NCI-H1417 (cell line): ENCODE results near the gene SCN4B.

Experiments
- DNase-seq, 3 experiments: peaks; one replicate each; lab custom pipeline; 2025; lab: John Stamatoyannopoulos, UW

Gene SCN4B

DNA sequence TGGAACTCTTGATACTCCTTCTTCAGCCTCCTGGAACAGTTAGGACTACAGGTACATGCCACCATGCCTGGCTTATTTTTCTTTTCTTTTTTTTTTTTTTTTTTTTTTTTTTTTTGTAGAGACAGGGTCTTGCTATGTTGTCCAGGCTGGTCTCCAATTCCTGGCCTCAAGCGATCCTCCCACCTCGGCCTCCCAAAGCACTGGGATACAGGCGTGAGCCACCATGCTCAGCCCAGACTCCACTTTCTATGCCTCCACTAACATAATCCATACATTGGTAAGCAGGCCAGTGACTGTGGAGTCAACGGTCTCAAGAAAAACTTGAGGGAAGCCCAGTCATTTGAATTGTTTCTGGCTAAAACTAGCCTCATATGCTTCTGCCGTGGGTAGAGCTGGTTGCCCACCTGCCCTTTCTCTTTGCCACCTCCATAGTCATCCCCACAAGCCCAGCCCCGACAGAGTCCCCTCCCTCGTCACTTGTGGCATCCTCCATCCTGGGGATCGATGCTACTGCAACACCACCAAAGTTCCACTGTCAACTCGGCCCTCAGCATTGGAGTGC, 21.5 kb upstream of the SCN4B start:
- no peak for DNase-seq

DNA sequence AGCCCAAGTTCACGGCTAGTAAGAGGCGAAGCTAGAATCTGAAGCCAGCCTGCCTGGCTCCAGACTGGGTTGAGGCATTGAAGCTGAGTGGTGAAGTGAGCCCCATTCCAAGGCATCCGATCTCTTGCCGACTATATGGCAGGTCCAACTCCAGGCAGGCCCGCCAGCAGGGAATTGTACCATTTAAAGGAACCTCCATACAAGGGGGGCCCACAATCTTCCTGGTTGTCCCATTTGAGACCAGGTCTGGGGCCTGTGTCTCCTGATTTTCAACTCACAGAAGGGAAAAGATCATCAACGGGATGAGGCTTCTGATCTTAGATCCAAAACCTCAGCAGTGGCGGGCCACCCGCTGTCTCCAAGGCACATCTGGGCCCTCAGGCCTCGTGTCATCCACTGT, 19.7 kb upstream of the SCN4B start:
- DNase-seq = no peak

DNA sequence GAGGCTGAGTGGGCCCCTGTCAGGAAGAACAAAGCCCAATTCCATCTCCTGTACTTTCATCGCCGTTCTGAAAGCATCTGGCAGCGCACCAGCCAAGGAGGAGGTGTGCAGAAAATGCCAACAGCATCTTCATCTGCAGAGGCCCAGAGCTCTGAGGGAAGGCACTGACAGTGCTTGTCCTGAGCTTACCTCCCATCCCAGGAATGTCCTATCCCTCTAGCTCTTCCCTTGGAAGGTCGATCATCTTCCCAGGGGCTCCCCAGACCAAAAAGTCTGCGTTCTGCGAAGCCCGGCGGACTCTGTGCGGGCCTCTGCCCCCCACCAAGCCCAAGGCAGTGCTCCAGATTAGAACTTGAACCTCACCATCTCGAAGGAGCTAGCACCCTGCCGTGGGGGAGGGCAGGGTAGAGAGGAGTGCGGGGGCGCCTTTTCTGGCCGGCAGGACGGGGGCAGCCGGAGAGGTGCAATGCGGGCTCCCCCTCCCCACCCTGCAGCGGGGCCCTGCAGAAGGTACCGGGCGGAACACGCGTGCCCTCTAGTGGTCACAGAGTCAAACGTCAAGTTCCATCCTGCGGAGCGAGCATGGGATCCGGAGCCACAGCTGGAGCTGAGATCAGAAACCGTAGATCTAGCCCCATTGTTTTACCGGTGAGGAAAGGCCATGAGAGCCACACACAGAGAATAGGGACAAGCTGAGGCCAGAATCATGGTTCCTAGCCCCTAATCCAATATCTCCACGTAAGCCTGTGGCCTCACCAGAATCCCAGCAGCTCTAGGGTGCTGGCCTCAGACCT, 18.8 kb upstream of the SCN4B start:
- DNase-seq = peak; percentile 71 to 91 (median 73)

DNA sequence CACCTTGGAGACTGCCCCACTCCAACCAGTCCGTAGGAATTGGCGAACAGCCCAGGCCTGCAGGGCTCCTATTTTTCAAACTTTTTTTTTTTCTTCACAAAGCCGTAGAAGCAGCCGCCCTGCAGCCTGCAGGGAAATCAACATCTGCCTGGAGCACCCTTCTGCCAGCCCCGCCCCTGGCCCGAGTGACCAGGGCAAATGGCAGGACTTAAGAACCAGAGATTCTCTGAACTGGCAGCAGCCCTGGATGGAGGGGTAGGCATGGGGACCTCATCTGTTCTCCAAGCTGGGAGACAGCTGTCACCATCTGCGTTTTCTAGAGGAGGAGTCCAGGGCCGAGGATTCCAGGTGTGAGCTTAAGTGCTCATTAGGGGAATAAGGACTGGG, 18.3 kb upstream of the SCN4B start:
- peak in 2 of 3 experiments; percentile 81 to 93 for DNase-seq

DNA sequence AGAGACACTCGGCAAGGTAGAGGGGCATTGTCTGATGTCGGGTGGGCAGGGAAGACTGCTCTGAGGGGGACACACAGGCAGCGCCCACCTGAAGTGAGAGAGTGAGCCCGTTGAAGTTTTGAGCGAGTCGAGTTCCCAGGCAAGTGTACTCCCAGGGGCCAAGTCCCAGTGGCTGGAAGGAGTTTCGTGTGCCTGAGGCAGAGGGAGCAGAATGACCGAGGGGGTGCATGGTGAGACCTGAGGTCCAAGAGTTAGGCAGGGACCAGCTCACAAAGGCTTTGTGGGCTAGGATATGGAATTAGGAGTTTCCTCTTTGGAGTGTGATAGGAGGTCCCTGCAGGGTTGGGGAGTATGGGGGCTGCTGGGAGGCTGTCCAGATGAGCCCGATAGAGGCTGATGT, 17.6 kb upstream of the SCN4B start:
- DNase-seq = no peak

DNA sequence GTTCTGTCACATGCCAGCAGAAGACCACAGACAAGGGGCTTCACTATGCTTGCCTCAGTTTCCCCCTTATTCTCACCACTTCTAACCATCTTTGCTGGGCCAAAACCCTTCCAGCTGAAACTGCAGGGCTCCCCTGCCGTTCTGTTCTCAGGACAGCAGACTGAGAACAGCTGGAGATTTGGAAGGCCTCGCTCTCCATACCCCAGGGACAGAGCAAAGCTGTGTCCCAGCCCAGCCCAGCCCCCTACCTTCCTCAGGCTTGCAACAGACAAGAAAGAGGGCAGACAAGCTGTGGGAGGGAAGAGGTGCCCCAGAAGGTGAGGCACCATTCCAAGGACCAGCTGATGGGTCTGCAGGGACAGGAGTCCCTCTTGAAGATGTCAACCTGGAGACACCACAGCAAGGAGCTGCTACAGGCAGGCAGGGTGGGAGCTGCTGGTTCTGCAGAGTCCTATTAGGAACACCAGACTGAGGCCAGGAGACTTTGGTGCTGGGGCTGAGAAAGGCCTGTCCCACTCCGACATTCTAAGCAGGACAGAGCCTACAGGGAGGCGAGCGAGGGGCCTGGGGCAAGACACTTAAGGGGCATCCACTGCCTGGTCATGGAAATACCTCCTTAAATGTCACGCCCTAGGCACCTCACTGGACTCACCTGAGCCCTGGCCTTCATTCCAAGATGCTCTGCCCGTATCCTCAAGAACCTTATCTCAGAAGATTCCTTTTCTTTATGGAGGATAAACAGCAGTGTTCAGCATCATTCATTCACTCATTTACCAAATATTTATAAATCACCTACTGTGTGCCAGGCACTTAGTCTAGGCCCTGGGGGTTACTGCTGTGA, 16.9 kb upstream of the SCN4B start:
- DNase-seq = no peak

DNA sequence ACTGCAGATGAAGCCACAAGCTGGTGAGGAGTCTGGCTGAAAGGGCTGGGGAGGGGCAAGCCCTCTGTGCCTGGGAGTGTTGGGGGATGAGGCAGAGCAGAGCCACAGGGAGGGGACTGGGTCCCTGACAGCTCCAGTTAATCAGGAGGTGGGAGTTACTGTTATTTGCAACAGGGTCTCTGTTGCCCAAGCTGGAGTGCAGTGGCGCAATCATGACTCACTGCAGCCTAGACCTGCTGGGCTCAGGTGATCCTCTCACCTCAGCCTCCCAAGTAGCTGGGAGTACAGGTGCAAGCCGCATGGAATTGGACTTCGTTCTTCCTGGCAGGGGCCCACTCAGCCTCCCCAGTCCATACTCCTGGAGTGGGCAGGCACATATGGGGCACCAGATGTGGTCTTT, 16.1 kb upstream of the SCN4B start:
- no peak for DNase-seq

DNA sequence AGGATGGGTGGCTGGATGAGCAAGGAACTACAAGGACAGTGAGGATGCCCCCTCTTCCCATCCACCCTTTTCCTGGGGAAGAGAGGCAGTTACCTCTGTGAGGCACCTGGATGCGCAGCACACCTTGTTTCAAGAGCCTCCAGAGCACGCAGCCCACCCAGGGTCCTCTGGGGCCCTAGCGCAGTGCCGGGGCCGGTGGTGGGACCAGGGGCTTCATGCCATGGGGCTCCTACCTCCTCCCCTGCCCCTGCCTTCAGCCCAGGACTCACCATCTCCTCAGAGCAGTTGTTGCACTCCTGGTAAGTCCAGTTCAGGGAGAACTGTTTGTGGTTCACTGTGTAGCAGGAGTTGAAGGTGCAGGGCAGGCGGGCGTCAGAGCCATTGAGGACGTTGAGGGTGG, 15.7 kb upstream of the SCN4B start:
- no peak for DNase-seq

DNA sequence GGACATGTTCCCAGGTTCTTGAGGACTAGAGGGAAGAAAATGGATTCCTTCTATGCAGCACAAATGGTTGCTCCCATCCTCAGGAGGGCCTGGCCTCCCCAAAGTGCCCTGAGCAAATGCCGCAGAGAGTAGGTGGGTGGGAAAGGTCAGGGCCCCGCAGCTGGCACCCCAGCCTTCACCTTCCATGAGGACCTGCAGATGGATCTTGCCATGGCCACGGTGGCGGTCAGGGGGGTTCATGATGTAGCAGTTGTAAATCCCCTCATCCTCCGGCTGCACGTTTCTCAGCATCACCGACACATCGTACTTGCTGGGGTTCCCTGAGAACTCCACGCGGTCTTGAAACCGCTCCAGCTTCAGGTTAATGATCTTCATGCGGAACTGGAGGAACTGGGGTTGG, 15.3 kb upstream of the SCN4B start:
- no peak for DNase-seq

DNA sequence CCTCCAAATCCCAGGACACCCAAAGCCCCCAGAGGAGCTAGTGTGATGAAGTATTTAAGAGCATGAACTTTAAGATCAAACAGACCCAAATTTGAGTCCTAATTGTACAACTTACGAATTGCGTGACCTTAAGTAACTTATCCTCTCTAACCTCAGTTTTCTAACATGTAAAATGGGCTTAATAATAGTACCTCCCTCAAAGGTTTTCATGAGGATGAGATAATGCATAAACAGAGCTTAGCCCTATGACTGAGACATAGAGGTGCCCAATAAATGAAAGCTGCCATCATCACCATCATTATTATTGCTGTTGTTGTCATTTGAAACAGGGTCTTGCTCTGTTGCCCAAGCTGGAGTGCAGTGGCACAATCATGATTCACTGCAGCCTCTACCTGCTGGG, 14.6 kb upstream of the SCN4B start:
- DNase-seq = no peak

DNA sequence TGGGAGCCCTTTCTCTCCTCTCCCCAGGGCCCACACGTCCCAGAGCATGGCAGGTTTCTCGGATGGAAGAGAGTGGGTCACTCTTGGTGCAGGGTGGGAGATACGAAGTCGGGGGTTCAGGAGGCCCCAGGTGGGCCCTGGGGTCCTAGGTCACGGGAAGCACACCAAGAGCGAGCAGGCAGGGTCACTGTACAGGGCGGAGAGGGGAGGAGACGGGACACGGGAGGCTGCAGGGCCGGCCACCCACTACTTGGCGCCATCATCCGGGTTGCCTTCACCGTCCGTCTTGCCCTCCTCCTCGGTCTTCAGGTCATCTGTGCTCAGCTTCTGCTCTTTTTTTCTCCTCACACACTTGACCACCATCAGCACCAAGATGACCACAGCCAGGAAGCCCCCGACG, 14.0 kb upstream of the SCN4B start:
- no peak for DNase-seq

DNA sequence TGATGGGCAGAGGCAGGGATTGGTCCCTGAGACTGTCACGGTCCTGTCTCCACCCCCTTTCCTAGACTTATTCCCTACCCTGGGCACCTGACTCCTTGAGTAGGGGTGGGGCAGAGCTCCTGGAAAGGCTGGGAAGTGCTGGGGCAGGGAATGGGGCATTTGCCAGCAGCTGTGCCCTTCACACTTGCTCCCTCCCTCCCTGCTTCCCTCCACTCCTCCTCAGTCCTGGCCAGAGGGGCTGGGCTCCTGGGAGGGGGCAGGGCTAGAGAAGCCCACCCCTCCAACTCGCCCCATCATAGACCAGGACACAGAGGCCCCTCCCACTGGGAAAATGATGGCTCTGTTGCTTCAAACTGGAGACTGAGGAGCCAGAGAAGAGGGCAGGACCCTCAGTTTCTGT, 12.3 kb upstream of the SCN4B start:
- DNase-seq = no peak

DNA sequence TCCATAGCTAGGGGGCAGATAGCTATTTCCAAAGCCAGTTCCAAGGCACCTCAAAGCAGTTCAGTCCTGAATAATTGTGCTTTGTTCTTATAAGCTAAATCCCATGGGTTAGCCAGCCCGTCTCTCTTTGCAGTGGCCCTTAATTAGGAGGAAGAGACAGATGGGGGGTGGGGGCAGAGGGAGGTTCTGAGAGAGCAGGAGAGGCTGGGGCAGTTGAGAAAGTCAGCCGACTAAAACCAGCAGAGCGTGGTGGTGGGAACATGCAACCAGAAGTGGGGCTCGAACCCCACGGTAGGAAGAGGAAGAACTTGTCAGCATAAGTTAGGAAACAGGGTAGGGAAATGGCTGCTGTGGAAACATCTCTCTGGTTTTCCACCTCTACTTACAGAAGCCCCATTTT, 10.9 kb upstream of the SCN4B start:
- DNase-seq = no peak

DNA sequence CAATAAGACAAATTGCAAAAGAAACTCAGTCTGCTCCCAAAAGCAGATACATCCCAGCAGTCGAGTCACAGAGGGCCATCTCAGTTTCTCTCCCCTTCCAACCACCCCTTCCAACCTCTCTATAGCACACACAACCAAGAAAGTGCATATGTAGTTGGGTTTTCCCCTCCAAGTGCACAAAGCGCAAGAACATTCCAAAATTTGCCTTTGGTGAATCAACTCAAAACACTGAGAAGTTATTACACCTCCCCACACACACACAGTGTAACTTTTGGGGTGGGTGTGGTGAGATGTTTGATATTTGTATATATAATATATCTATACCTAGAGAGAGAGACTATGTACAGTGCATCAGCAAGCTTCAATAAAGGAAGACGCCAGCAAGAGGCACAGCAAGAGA, 10.2 kb upstream of the SCN4B start:
- DNase-seq = no peak

DNA sequence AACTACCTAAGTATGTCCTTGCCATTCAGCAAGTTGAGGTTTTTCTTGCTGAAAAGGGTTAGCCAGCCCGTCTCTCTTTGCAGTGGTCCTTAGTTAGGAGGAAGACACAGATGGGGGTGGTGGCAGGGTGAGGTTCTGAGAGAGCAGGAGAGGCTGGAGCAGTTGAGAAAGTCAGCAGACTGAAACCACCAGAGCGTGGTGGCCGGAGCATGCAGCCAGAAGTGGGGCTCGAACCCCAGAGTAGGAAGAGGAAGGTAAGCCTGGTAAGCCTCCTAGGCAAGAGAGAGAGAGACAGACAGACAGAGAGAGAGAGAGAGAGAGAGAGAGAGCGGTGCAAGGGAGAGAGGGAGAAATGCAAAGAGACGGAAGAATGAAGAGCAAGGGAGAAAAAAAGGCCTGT, 9.2 kb upstream of the SCN4B start:
- no peak for DNase-seq

DNA sequence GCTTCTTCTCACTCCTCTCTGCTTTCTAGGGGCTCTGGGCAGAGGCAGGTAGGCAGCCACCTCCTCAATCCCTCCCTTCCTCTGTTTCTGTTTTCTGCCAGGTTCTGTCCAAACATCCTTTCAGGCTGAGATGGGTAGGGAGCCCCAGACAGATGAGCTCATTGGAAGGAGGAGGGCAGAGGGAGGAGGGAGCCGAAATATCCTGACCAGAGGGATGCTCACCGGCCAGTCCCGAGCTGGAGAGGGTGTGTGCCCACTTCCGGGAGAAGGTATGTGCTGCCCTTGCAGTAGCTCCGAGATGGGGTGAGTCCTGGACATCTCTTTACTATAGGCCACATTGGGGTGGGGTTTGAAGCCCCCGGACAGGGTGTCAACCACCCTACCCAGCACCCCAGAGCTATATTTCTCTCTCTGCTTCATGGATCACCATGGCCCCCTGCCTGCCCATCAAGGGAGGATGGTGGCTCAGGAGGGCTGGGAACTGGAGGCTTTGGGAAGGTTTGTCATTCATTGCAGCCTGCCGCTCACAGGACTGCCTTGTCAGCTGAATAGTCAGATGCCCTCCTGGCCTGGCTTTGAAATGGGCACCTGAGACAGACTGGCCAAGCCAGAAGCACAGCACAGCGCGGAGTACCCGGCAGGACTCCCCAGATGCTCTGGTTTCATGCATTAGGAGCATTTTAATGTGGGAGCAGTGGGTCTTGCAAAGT, 4.7 kb upstream of the SCN4B start:
- no peak for DNase-seq

DNA sequence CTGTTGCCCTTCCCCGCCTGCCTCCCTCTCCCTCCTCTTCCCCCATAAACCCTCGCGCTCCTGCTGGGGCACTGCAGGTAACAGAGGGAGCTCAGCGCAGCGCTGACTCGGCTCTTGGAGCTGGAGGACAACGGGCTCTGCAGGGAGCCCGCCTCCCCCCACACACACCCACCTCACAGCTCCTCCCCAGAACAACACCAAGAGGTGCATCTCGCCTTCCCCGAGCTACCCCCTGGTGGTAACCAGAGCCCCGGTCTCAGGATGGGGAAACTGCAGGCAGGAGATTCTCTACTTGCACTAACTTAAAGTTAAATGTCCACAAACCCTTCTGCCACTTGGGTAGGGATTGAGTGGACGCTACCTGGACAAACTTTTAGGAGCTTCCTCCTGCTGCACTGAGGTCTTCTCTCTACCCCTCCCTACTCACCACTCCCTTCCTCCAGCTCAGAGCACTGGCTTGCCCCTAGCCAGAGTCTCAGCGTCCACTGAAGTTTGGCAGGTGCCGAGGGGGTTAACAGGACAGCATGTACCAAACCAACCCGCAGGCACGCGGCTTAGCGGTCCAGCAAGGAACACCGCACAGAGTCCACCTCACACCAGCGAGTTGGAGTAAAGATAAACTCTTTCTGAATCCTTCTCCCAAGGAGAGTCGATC, 4.0 kb upstream of the SCN4B start:
- peak in 2 of 3 experiments; percentile 65 to 77 for DNase-seq

DNA sequence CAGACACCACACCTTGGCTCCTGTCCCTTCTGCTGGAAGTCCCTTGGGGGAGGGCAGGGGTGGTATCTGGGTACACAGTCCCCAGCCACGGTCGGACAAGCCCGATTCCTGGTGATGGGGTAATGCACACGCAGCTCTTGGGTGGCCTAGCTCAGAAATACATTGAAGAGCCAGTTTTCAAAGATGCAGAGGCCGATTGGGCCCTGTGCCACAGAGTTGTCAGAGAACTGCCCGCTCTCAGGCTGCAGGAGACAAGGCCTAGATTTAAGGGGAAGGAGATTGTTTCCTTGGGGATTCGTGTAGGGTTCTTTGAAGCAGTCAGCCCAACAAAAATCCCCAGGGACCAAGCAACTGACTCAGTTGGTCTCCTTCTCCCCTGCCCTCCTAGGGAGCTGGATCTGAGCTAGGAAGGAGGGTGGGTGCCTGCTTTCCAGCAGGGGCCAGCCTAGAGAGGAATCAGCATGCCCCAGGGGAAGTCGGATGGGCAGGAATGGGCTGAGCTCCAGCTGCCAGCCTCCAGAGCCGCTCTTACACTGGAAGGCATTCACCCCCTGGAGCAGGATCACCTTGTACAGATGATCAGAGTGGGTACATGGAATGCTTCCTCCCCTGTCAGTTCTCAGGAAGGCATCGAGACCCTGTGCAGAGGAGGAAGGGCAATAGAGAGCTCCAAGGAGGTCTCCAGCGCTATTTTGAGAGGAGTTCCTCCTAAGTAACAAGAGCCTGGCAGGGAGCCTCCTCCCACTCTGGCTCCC, 3.3 kb upstream of the SCN4B start:
- peak in 1 of 3 experiments; percentile 60 for DNase-seq

DNA sequence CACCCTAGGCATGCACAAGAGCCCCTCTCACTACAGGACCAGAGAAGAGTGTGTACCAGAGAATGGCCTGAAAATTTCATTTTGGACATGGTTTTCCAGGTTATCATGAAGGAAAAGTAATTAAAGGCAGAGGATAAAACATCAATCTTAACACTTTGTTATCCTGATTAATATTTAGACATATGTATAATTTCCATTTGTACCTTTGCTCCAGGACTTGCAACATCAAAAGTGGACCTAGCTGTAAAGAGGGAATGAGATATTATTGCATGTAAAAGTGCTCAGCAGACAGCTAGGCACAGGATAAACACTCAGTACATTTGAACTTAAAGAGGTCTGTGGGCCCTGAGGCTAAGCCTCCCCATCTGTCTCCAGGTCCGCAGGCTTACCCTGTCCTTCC, 2.0 kb upstream of the SCN4B start:
- no peak for DNase-seq

DNA sequence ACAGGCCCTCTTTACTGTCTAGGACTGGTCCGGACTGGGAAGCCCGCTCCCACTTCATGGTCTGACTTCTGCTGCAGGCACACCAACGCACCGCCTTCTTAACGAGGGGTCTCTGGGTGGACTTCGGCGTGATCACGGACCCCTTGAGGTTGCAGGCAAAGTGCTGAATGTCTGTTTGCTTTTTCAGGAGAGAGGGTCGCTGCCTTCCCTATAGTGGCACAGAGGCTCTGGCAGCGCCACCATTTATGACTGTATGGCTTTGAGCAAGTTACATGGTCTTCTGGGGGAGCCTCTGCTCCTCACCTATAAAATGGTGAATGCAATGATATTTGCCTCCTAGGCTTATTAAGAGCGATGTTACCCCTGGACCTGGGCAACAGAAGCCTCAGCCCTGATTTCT, 1.4 kb upstream of the SCN4B start:
- no peak for DNase-seq

DNA sequence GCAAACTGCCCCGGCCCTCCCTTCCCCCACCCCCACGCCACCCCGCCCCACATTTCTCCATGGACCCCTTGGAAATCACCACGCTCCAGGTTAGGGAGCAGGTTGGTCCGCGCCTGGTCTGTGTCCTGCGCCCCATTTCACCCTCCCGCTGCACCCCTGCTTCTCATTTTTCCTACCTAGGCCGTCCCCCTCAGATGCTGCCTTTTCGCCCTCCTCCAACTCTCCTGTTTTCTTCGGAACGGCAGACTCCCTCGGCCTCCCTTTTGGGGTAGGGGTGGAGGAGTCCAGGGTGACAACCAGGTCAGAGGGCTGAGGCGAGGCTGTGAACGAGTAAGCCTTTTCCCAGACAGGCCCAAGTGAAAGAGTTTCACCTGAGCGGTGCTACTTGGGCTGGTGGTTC, 893 bp upstream of the SCN4B start:
- DNase-seq = no peak
